Natural killer cell (primary cell): Measurements from ENCODE around the gene TMSB10. TPM values are rescaled to one million over a fixed set of nuclear protein-coding genes. Genes with fewer than 3 reads are reported as not detected.
"Not testable (repeated sequence)": the region's sequence is repeated elsewhere in the genome, so short reads cannot be mapped to it uniquely, and the experiment has no call there.

ENCODE experiments used
- ATAC-seq, 3 donors: fragments of 150-1000 bp in 2 of 3; fragments of 200-7000 bp in 1 of 3; cut with Tn5 transposase; 1 replicate in 1 of 3; 2 replicates in 2 of 3; pipeline ENCODE4 v1.10.0; 2021; ENCODE audit warnings: mild to moderate bottlenecking in 2 of 3, moderate library complexity in 2 of 3
- DNase-seq, 2 donors: peaks; one replicate each; pipeline versions ENCODE4 v3.0.0 to v3.0.0-alpha.2; 2013 to 2021; ENCODE audit warnings: mixed read lengths in 1 of 2
- H3K27ac ChIP-seq: one replicate; pipeline ENCODE4 v1.5.1; 2013; ENCODE audit warnings: mild to moderate bottlenecking, low read length
- H3K27me3 ChIP-seq: one replicate; pipeline ENCODE4 v1.6.1; 2013; ENCODE audit warnings: low read length; ENCODE audit not compliant: control insufficient read depth, insufficient read depth
- H3K36me3 ChIP-seq: one replicate; pipeline ENCODE4 v1.6.1; 2013; ENCODE audit warnings: low read length; ENCODE audit not compliant: control insufficient read depth, insufficient read depth
- H3K4me1 ChIP-seq: one replicate; pipeline ENCODE4 v1.6.1; 2013; ENCODE audit warnings: low read length; ENCODE audit not compliant: control insufficient read depth, insufficient read depth
- H3K4me3 ChIP-seq: one replicate; pipeline ENCODE4 v1.5.1; 2013; ENCODE audit warnings: low read length
- H3K9me3 ChIP-seq: one replicate; pipeline ENCODE4 v1.6.1; 2013; ENCODE audit warnings: low read length; ENCODE audit not compliant: control insufficient read depth, insufficient read depth
- H3K27ac Mint-ChIP-seq, 2 donors: one replicate each; pipeline ENCODE4 v1.8.0; 2022; ENCODE audit warnings: mild to moderate bottlenecking in 2 of 2, mixed read lengths in 2 of 2, moderate library complexity in 1 of 2
- H3K27me3 Mint-ChIP-seq, 2 donors: one replicate each; pipeline ENCODE4 v1.8.0; 2022; ENCODE audit warnings: low read depth in 2 of 2, mixed read lengths in 2 of 2
- H3K36me3 Mint-ChIP-seq: one replicate; pipeline ENCODE4 v1.8.0; 2022; ENCODE audit warnings: mixed read lengths
- H3K4me1 Mint-ChIP-seq, 2 donors: one replicate each; pipeline ENCODE4 v1.8.0; 2022; ENCODE audit warnings: mixed read lengths in 2 of 2
- H3K4me3 Mint-ChIP-seq: one replicate; pipeline ENCODE4 v1.8.0; 2022; ENCODE audit warnings: mild to moderate bottlenecking, moderate library complexity, mixed read lengths
- H3K9me3 Mint-ChIP-seq, 2 donors: one replicate each; pipeline ENCODE4 v1.8.0; 2022; ENCODE audit warnings: mixed read lengths in 2 of 2
- WGBS: methylation state at CpG from one replicate; pipeline ENCODE4 v1.1.7; 2013; ENCODE audit warnings: missing lambda C conversion rate; ENCODE audit not compliant: insufficient coverage; 5-methylcytosine and 5-hydroxymethylcytosine counted together
- intact Hi-C: fragments of 100-400 bp; cut with micrococcal nuclease; formaldehyde crosslinking; loops from one replicate; pipeline ENCODE4 v1.14.2; 2022
- total RNA-seq, 4 donors: library from RNA; stranded (reverse); fragments of 120-200 nt in 1 of 4; gene quantifications; one replicate each; pipeline versions ENCODE4 v1.2.3 to v1.2.4, GENCODE V29; 2013 to 2022
- TF ChIP-seq, protein P1 (sequence below): fragments of 200-600 bp; IDR thresholded peaks from one replicate; pipeline ENCODE4 v1.8.0; 2022; ENCODE audit warnings: antibody characterized with exemption

The TMSB10 gene
- total RNA-seq, 3 donors from 2014 or later (not counting 1 experiment from before 2014, with no cell fraction given) = 1,247 to 1,683 (median 1,557) TPM

DNA sequence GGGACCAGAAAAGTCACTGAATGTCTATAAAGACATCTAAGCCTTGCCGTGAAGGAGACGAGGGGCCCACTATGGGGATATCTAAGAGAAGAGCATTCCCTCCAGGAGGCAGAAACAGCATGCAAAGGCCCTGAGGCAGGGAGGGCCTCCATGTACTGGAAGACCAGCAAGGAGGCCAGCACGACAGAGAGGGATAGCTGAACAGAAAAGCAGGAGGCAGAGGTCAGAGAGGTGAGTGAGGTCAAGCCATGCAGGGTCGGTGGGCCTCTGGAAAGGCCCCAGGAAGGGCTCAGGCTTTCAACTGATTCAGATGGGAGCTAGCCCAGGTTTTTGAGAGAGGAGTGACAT lies 30.3 kb upstream of the TMSB10 start:
- H3K4me3 ChIP-seq = no peak overlapping the region
- no peaks in the 10 kb centered on the region for H3K36me3 ChIP-seq
- 89% methylated on average over 4 of the region's 4 CpGs for WGBS
- peak overlapping the region in 1 of 2 donors; percentile 40 for H3K27ac Mint-ChIP-seq
- H3K4me1 ChIP-seq = peaks cover 11% of the 10 kb centered on the region
- ATAC-seq (no peak), DNase-seq (no peak)
- no peaks in the 10 kb centered on the region for H3K36me3 Mint-ChIP-seq
- H3K27me3 Mint-ChIP-seq = peaks cover 8 to 18% of the 10 kb centered on the region in 2 donors
- intact Hi-C loops = no loop called here
- H3K4me3 Mint-ChIP-seq = no peak overlapping the region
- H3K27ac ChIP-seq = no peak overlapping the region
- H3K27me3 ChIP-seq = peaks cover 3% of the 10 kb centered on the region
- TF ChIP-seq, protein P1, sequence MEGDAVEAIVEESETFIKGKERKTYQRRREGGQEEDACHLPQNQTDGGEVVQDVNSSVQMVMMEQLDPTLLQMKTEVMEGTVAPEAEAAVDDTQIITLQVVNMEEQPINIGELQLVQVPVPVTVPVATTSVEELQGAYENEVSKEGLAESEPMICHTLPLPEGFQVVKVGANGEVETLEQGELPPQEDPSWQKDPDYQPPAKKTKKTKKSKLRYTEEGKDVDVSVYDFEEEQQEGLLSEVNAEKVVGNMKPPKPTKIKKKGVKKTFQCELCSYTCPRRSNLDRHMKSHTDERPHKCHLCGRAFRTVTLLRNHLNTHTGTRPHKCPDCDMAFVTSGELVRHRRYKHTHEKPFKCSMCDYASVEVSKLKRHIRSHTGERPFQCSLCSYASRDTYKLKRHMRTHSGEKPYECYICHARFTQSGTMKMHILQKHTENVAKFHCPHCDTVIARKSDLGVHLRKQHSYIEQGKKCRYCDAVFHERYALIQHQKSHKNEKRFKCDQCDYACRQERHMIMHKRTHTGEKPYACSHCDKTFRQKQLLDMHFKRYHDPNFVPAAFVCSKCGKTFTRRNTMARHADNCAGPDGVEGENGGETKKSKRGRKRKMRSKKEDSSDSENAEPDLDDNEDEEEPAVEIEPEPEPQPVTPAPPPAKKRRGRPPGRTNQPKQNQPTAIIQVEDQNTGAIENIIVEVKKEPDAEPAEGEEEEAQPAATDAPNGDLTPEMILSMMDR = no peak
- H3K4me1 Mint-ChIP-seq = peaks cover 3 to 12% of the 10 kb centered on the region in 2 donors
- no peaks in the 10 kb centered on the region for H3K9me3 ChIP-seq
- no peaks in the 10 kb centered on the region for H3K9me3 Mint-ChIP-seq

DNA sequence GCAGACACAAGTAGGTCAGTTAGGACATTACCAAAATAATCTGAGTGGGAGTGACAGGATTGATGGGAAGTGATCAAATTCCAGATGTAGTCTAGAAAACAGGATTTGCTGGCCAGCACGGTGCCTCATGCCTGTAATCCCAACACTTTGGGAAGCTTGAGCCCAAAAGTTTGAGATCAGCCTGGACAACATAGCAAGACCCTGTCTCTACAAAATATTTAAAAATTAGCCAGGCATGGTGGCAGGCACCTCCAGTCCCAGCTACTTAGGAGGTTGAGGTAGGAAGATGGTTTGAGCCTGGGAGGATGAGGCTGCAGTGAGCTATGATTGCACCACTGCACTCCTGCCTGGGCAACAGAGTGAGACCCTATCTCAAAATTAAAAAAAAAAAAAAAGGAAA lies 29.8 kb upstream of the TMSB10 start:
- H3K4me3 ChIP-seq, DNase-seq, intact Hi-C loops, H3K4me3 Mint-ChIP-seq, H3K27ac ChIP-seq, H3K9me3 ChIP-seq, H3K36me3 ChIP-seq, H3K9me3 Mint-ChIP-seq, H3K27ac Mint-ChIP-seq, H3K27me3 ChIP-seq, ATAC-seq, H3K36me3 Mint-ChIP-seq: not testable (repeated sequence)
- peaks cover 16% of the 10 kb centered on the region for H3K4me1 ChIP-seq
- Mint-ChIP-seq H3K27me3 (peaks cover 8 to 23% of the 10 kb centered on the region in 2 donors), H3K4me1 (peaks cover 7 to 17% of the 10 kb centered on the region in 2 donors)
- WGBS = 100% methylated on average over 1 of the region's 1 CpG

DNA sequence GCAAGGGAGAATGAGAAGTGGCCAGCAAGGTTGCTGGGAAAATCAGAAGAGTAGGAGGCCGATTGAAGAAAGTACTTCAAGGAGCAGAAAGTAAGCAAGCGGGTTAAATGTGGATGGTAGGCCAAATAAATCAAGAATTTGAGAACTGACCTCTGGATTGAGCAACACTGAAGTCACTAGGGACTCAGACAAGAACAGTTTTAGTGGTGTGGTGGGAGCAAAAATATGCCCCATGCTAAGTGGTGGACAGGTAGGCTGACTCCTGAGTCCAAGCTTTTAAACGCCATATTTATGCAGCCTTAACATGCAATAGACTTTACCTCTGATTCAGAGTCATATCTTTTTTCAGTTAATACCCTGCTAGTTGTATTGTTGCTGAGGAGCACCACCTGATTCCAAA lies 29.1 kb upstream of the TMSB10 start:
- no peak overlapping the region for H3K27ac Mint-ChIP-seq
- WGBS = 94% methylated on average over 3 of the region's 3 CpGs
- H3K27ac ChIP-seq = no peak overlapping the region

DNA sequence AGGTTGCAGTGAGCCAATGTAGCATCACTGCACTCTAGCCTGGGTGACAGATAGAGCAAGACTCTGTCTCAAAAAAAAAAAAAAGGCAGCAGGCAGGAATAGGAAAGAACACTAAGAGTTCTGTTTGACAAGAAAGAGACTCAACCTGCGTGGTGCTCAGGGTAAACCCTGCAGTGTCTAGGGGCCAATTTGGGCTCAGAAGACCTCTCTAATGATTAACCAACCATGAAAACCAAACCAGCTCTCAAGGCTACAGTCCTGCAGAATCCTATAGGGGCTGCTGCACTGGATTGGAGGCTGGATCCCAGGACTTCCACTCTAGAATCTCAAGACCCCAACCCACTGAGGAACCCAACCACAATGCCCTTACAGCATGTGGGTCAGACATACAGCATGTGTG lies 27.0 kb upstream of the TMSB10 start:
- Mint-ChIP-seq H3K27ac (no peak overlapping the region), H3K9me3 (no peaks in the 10 kb centered on the region), H3K4me3 (peak overlapping the region; percentile 49), H3K27me3 (peaks cover 9 to 29% of the 10 kb centered on the region in 2 donors), H3K36me3 (no peaks in the 10 kb centered on the region), H3K4me1 (peaks cover 29 to 37% of the 10 kb centered on the region in 2 donors)
- Histone ChIP-seq H3K27ac (no peak overlapping the region), H3K36me3 (no peaks in the 10 kb centered on the region), H3K4me3 (no peak overlapping the region), H3K4me1 (peaks cover 29% of the 10 kb centered on the region), H3K9me3 (no peaks in the 10 kb centered on the region), H3K27me3 (peaks cover 8% of the 10 kb centered on the region)
- ATAC-seq (no peak), DNase-seq (no peak)
- TF ChIP-seq, protein P1 = no peak
- intact Hi-C loops = no loop called here
- 58% methylated on average over 1 of the region's 1 CpG for WGBS

More for the DNA sequence above, 29.1 kb upstream of the TMSB10 start:
- ATAC-seq (no peak), DNase-seq (no peak)
- H3K36me3 ChIP-seq = no peaks in the 10 kb centered on the region
- peaks cover 8% of the 10 kb centered on the region for H3K27me3 ChIP-seq
- H3K4me3 ChIP-seq = no peak overlapping the region
- H3K36me3 Mint-ChIP-seq = no peaks in the 10 kb centered on the region
- H3K4me1 Mint-ChIP-seq = peaks cover 15 to 24% of the 10 kb centered on the region in 2 donors
- no peaks in the 10 kb centered on the region for H3K9me3 Mint-ChIP-seq
- H3K9me3 ChIP-seq = no peaks in the 10 kb centered on the region
- H3K4me3 Mint-ChIP-seq = no peak overlapping the region
- peaks cover 21% of the 10 kb centered on the region for H3K4me1 ChIP-seq
- H3K27me3 Mint-ChIP-seq = peaks cover 9 to 28% of the 10 kb centered on the region in 2 donors
- intact Hi-C loops = no loop called here
- TF ChIP-seq, protein P1 = no peak
